ENCODE measurements around the gene MCOLN1.

The MCOLN1 gene

GRCh38 chr19:7522072-7522922, at the start of gene MCOLN1:
MCOLN1 (plus strand) TSS chr19:7522624; CDS start chr19:7522751, 127 bp downstream.
- peak; percentile 99 for DNase-seq (ENCODE audit: extremely low read depth in 1 of 2, low read depth in 1 of 2)

GRCh38 chr19:7475665-7476064, 46.8 kb upstream of the MCOLN1 start:
- no peak for DNase-seq (ENCODE audit: extremely low read depth in 1 of 2, low read depth in 1 of 2)

DNA sequence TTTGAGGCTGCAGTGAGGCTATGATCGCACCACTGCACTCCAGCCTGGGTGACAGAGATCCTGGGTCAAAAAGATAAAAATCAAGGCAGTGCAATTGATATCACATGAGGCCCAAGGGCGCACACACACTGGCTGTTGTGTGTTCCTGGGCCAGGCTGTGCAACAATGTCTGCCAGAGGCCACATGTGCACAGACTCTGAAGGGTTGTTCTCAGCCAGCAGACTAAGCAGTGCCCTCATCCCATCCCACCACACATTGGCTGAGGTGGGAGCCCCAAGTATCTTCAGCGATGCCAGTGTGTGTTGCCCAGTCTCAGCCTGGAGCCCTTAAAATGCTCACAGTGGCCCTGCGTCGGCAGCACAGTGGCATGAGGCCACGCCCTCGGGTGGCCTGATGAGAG, 46.2 kb upstream of the MCOLN1 start:
- no peak for DNase-seq (ENCODE audit: extremely low read depth in 1 of 2, low read depth in 1 of 2)

GRCh38 chr19:7476777-7477494, 45.5 kb upstream of the MCOLN1 start:
- DNase-seq (ENCODE audit: extremely low read depth in 1 of 2, low read depth in 1 of 2), result no peak

DNA sequence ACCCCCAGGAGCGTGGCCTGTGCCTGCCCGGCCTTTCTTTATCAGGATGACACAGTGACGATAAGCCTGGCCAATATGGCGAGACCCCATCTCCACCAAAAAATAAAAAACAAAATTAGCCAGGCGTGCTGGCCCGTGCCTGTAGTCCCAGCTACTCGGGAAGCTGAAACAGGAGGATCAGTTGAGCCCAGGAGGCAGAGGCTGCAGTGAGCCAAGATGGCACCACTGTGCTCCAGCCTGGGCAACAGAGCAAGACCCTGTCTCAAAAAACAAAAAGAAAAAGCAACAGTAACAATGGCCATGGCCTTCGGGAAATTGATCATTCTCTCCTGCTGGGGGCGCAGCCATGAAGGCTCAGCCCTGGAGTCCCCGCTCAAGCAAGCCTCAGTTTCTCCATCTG, 44.7 kb upstream of the MCOLN1 start:
- DNase-seq (ENCODE audit: extremely low read depth in 1 of 2, low read depth in 1 of 2), result no peak

- DNase-seq (ENCODE audit: extremely low read depth in 1 of 2, low read depth in 1 of 2), result no peak
Measured at GRCh38 chr19:7478173-7478842, 44.1 kb upstream of the MCOLN1 start.

DNA sequence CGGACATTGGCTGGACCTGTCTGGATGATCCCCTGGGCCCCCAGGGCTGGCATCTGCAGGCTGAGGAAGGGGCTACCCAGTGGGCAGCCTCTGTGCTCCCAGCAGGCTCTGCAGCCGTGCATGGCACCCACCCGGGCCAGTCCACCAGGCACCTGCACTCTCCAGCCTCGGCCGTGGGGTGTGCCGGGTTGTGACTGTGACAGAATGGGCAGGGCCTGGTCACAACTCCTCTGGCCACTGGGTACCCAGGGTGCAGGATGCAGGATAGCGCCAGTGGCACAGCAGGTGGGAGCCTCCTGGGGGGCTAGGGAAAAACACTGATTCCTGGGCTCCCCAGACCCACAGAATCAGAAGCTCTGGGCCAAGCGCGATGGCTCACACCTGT, 43.6 kb upstream of the MCOLN1 start:
- DNase-seq (ENCODE audit: extremely low read depth in 1 of 2, low read depth in 1 of 2), result no peak

DNA sequence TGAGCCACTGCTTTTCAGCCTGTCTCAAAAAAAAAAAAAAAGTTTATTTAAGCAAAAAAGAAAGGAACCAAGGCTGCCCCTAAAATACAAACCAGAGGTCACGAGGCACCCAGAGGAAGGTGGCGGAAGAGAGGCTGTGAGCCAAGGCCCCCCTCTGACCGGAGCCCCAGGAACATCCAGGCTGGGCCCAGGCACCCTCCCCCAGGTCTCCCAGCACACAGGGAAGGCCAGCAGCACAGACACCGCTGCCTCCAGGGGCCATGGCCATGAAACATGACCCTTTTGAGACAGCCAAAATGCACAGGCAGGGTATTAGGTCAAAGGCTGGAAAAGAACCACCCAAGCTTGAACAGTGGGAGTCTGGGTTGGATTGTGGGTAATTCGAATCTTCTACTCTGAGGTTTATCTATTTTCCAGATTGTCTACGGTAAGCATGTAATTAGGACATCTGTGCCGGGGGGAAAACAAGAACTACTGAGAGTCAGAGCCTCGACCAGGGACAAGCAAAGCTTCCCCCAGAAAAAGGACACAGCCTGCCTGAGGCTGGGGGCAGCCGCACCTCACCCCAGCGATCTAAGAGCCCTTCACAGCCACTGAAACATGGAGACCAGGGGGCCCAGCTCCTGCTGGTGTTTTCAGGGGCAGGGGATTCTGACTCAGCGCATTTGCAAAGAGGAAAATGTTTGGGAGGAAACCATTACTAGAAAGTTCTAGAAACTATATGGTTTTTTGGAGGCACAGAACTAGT, 42.0 kb upstream of the MCOLN1 start:
- no peak for DNase-seq (ENCODE audit: extremely low read depth in 1 of 2, low read depth in 1 of 2)

GRCh38 chr19:7480970-7481255, 41.5 kb upstream of the MCOLN1 start:
- DNase-seq (ENCODE audit: extremely low read depth in 1 of 2, low read depth in 1 of 2), result no peak

- DNase-seq (ENCODE audit: extremely low read depth in 1 of 2, low read depth in 1 of 2), result no peak
Measured at GRCh38 chr19:7482584-7483439, 39.6 kb upstream of the MCOLN1 start.

DNA sequence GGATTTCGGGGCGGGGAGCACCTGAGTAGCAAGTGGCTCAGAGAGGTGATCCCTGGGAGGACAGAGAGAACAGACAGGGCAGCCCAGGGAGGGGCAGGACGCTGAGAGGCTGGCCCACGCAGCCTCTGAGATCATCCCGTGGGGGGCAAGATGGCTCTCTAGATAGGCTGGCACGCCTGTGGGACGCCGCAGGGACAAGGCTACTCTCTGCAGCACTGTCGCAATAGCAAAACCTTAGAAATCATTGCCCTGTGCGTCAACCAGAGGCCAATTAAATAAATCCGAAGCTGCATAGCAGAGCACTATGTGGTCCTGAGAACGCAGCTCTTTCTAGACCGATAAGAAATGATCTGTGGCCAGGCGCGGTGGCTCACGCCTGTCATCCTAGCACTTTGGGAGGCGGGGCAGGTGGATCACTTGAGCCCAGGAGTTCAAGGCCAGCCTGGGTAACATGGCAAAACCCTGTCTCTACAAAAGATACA, 38.7 kb upstream of the MCOLN1 start:
- no peak for DNase-seq (ENCODE audit: extremely low read depth in 1 of 2, low read depth in 1 of 2)

GRCh38 chr19:7486923-7487322, 35.5 kb upstream of the MCOLN1 start:
- DNase-seq (ENCODE audit: extremely low read depth in 1 of 2, low read depth in 1 of 2), result no peak

DNA sequence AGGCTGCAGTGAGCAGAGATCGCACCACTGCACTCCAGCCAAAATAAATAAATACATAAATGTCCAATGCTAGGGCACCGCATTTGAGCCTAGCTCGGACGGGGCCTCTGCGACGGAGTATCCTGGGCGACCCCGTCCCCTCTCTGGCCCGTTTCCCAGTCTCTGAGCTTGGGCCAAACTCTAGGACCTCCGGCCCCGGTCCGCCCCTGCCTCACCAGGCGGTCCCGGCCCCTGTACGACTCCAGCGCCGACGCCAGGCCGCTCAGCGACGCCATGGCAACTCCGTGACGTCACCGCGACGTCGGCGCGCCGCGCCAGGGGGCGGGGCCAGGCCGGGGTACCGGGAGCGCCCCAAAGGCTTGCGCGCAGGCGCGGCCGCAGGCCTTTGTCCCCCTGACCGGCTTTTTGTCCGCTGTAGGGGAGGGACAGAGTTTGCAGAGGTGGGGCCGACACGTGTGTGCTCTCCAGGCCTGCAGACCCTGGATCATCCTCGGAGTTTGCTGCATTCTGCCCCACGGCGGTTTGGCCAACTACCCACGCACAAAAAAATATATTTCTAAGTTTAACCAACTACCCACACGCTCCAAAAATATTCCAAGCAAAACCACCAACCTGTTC, 33.6 kb upstream of the MCOLN1 start, which contains the start of gene PEX11G:
Gene PEX11G (minus strand): TSS at position 300 of the 618 bp plus-strand sequence. CDS start 25 bp downstream, at position 275.
- DNase-seq (ENCODE audit: extremely low read depth in 1 of 2, low read depth in 1 of 2), result peak; percentile 76 to 83

DNA sequence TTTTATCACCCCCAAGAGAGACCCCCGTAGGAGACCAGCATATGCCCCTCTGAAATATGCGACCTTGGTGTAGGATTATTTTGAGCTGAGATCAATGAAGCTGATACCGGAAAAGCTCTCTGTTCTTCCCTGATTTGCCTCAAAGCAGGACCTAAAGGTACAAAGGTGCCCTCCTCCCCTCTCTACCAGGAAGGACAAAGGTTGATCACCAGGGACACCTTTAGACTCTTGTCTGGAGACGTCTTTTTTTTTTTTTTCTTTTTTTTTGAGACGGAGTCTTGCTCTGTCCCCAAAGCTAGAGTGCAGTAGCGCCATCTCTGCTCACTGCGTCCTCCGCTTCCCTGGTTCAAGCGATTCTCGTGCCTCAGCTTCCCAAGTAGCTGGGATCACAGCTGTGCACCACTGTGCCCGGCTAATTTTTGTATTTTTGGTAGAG, 32.8 kb upstream of the MCOLN1 start:
- no peak for DNase-seq (ENCODE audit: extremely low read depth in 1 of 2, low read depth in 1 of 2)

- peak in 1 of 2 donors; percentile 78 for DNase-seq (ENCODE audit: extremely low read depth in 1 of 2, low read depth in 1 of 2)
Measured at GRCh38 chr19:7492142-7492541, 30.3 kb upstream of the MCOLN1 start.

DNA sequence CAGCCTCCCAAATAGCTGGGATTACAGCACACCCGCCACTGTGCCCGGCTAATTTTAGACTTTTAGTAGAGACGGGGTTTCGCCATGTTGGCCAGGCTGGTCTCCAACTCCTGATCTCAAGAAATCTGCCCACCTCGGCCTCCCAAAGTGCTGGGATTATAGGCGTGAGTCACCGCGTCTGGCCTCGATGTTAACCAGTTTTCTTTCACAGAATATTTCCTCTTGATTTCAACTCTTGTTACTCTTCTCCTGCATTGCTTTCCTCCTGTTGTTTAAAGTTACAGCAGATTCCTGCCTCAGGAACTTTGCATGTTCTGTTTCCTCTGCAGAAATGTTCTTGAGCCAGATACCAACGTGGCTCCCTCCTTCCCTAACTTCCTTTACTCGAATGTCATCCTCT, 29.9 kb upstream of the MCOLN1 start:
- DNase-seq (ENCODE audit: extremely low read depth in 1 of 2, low read depth in 1 of 2), result no peak

GRCh38 chr19:7494416-7495098, 27.9 kb upstream of the MCOLN1 start:
- no peak for DNase-seq (ENCODE audit: extremely low read depth in 1 of 2, low read depth in 1 of 2)

DNA sequence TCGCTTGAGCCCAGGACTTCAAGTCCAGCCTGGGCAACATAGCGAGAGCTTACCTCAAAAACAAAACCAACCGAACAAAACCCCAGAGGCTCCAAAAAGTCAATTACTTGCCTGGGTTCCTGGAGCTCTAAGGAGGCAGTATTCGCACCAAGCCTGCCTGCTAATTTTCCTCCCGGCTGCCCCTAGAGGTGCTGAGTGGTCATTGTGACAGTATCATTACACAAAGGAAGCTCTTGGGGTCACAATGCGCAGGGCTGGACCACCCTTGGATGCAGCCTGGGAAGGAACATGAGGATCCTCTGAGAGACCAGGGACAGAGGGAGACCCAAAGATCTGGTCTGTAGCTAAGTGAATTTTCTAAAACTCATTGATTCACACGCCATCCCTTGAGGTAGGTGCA, 25.1 kb upstream of the MCOLN1 start:
- DNase-seq (ENCODE audit: extremely low read depth in 1 of 2, low read depth in 1 of 2), result no peak

Measured in stimulated activated CD8-positive, alpha-beta memory T cell treated with anti-CD3 and anti-CD28 coated beads, Interleukin-7, amount 100 ng/mL, for 48 hours (primary cell).